PC-9 (cell line): ENCODE measurements around the gene POU5F1. TPM values are rescaled to one million over a fixed set of nuclear protein-coding genes. Genes with fewer than 3 reads are reported as not detected.
"Not testable (repeated sequence)": the region's sequence is repeated elsewhere in the genome, so short reads cannot be mapped to it uniquely, and the experiment has no call there.

Experiments
- BruUV-seq: library from RNA; stranded (reverse); fragments of 400-500 nt; replicated peaks from 2 replicates; lab custom pipeline; 2021; lab: Mats Ljungman, UMichigan
- CTCF ChIA-PET: fragments of 300-600 bp; sonication (Branson Sonifier 250); formaldehyde crosslinking; loops from one replicate; lab custom pipeline; 2022; ENCODE audit warnings: antibody characterized with exemption; lab: Charles Lee
- POLR2A ChIA-PET: fragments of 300-600 bp; sonication (Branson Sonifier 250); formaldehyde crosslinking; loops from one replicate; lab custom pipeline; 2022; ENCODE audit warnings: antibody characterized with exemption; ENCODE audit not compliant: unreplicated experiment; lab: Charles Lee
- DNase-seq, 2 experiments: peaks; one replicate each; pipeline versions ENCODE4 v3.0.0 to v3.0.0-alpha.2; 2015 to 2022; ENCODE audit warnings: mixed read lengths in 1 of 2
- H2AFZ ChIP-seq: fragments of 200-600 bp; sonication (generic); 2 replicates; pipeline ENCODE4 v1.8.1; 2017; ENCODE audit warnings: antibody characterized with exemption
- H3F3A ChIP-seq: fragments of 200-600 bp; sonication (generic); 2 replicates; pipeline ENCODE4 v1.8.1; 2017; ENCODE audit warnings: antibody characterized with exemption, mild to moderate bottlenecking, low read depth; ENCODE audit not compliant: insufficient read depth
- H3K27ac ChIP-seq: fragments of 200-600 bp; sonication (generic); 2 replicates; pipeline ENCODE4 v1.6.1; 2016; ENCODE audit warnings: mixed run types
- H3K27me3 ChIP-seq: fragments of 200-600 bp; sonication (generic); 2 replicates; pipeline ENCODE4 v1.6.1; 2016; ENCODE audit warnings: low read depth, mixed run types; ENCODE audit not compliant: insufficient read depth
- H3K36me3 ChIP-seq: fragments of 200-600 bp; sonication (generic); 2 replicates; pipeline ENCODE4 v1.6.1; 2016; ENCODE audit warnings: low read depth, mixed run types
- H3K4me1 ChIP-seq: fragments of 200-600 bp; sonication (generic); replicated peaks from 2 replicates; pipeline ENCODE4 v1.6.1; 2016; ENCODE audit warnings: mixed run types; ENCODE audit not compliant: insufficient read depth
- H3K4me2 ChIP-seq: fragments of 200-600 bp; sonication (generic); 2 replicates; pipeline ENCODE4 v1.6.1; 2017; ENCODE audit warnings: mixed run types
- H3K4me3 ChIP-seq: fragments of 200-600 bp; sonication (generic); 2 replicates; pipeline ENCODE4 v1.6.1; 2016; ENCODE audit warnings: mixed run types
- H3K79me2 ChIP-seq: fragments of 200-600 bp; sonication (generic); 2 replicates; pipeline ENCODE4 v1.6.1; 2017; ENCODE audit warnings: low read depth, mixed run types
- H3K9me2 ChIP-seq: fragments of 200-600 bp; sonication (generic); 2 replicates; pipeline ENCODE4 v1.8.1; 2017; ENCODE audit warnings: mild to moderate bottlenecking; ENCODE audit not compliant: insufficient read depth
- H3K9me3 ChIP-seq: fragments of 200-600 bp; sonication (generic); 2 replicates; pipeline ENCODE4 v1.8.1; 2016; ENCODE audit warnings: low read depth; ENCODE audit not compliant: insufficient read depth
- H4K20me1 ChIP-seq: fragments of 200-600 bp; sonication (generic); 2 replicates; pipeline ENCODE4 v1.8.1; 2017; ENCODE audit not compliant: insufficient read depth
- CTCF ChIP-seq: fragments of 200-600 bp; sonication (generic); conservative IDR thresholded peaks from 2 replicates; pipeline ENCODE4 v1.6.1; 2017; ENCODE audit warnings: mixed run types, antibody characterized with exemption, mild to moderate bottlenecking, moderate library complexity
- EZH2 ChIP-seq: fragments of 200-600 bp; sonication (generic); IDR thresholded peaks from 2 replicates; pipeline ENCODE4 v1.8.0; 2017; ENCODE audit warnings: antibody characterized with exemption, low read depth
- intact Hi-C: fragments of 100-400 bp; cut with micrococcal nuclease; formaldehyde crosslinking; loops from one replicate; pipeline ENCODE4 v1.10.0; 2022; ENCODE audit not compliant: unreplicated experiment
- total RNA-seq: library from RNA; stranded (reverse); gene quantifications from 2 replicates; pipeline ENCODE4 v1.2.3, GENCODE V29; 2021

The POU5F1 gene
- total RNA-seq, 1 experiment from 2014 or later, result 1.4 TPM

GRCh38 chr6:31204751-31205145, 34.3 kb upstream of the POU5F1 start:
- Histone ChIP-seq H3F3A (peaks cover 36% of the 10 kb centered on the region), H4K20me1 (no peaks in the 10 kb centered on the region), H2AFZ (no peak overlapping the region), H3K9me2 (no peaks in the 10 kb centered on the region), H3K27me3 (no peaks in the 10 kb centered on the region), H3K9me3 (no peaks in the 10 kb centered on the region), H3K79me2 (peaks cover 8% of the 10 kb centered on the region; the same call in 1 of the 2 replicates), H3K27ac (peak overlapping the region; percentile 95), H3K36me3 (no peaks in the 10 kb centered on the region), H3K4me2 (peak overlapping the region; percentile 84), H3K4me1 (peaks cover 36% of the 10 kb centered on the region), H3K4me3 (peak overlapping the region; percentile 52; the same call in 1 of the 2 replicates)
- POLR2A ChIA-PET, result no interaction called here
- intact Hi-C loops, result no loop called here
- BruUV-seq, result no TSS peak
- TF ChIP-seq EZH2 (no peak), CTCF (no peak)
- no peak for DNase-seq
- CTCF ChIA-PET, result interaction anchor here (0.7 kb wide), 1 partner anchor 151 kb away, joined by 8 read pairs; no protein-coding TSS in a partner anchor

DNA sequence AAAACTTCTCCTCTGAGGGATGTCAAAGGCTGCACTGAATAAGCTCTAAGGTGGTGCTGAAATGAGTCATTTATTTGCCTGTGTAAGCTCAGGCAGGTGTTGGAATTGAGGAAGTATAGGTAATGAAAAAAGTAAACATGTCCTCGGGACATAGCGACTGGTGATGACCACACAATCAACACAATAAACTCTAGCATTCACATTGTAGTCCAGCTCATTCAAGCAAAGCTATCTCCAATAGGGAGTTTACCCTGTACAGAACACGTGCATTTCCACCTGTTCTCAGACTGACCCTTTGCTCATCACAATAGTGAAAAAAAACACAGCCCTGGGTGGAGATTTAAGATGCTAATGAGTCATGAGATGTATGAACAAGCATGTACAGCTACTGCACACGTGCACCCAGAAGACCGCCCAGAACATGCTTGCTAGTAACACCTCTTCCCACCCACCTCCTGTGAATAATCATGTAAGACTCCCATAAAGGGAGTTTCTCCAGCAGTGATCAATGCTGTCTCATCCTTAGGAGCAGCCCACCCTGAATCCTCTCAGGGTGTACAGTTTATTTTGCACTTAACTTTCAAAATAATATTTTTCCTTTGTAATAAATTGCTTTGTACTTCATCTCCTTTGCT, 33.0 kb upstream of the POU5F1 start:
- no peaks in the 10 kb centered on the region for H4K20me1 ChIP-seq
- H3K4me1 ChIP-seq, result peaks cover 40% of the 10 kb centered on the region
- peaks cover 36% of the 10 kb centered on the region for H3F3A ChIP-seq
- CTCF ChIA-PET, result interaction anchor here (0.6 to 1.1 kb wide), 4 partner anchors 43 to 349 kb away, joined by 3 to 8 read pairs (median 4); no protein-coding TSS in a partner anchor
- H3K27ac ChIP-seq, result peak overlapping the region; percentile 95
- no TSS peak for BruUV-seq
- peak overlapping the region; percentile 84 for H3K4me2 ChIP-seq
- no peak overlapping the region; the same call in 1 of the 2 replicates for H2AFZ ChIP-seq
- intact Hi-C loops, result loop anchor here (2.0 kb wide), 1 partner anchor 69 kb away; the partner anchor contains the start of gene HLA-C
- no peaks in the 10 kb centered on the region for H3K36me3 ChIP-seq
- H3K4me3 ChIP-seq, result peak overlapping the region; percentile 52; the same call in 1 of the 2 replicates
- POLR2A ChIA-PET, result interaction anchor here (0.6 to 0.7 kb wide), 3 partner anchors 91 to 631 kb away, joined by 3 to 8 read pairs (median 5); partner anchors contain the start of gene MDC1
- no peaks in the 10 kb centered on the region for H3K9me3 ChIP-seq
- DNase-seq, result peak; percentile 52 to 98
- TF ChIP-seq EZH2 (no peak), CTCF (no peak)
- H3K9me2 ChIP-seq, result no peaks in the 10 kb centered on the region
- peaks cover 15% of the 10 kb centered on the region; the same call in 1 of the 2 replicates for H3K79me2 ChIP-seq
- no peaks in the 10 kb centered on the region for H3K27me3 ChIP-seq

- CTCF ChIA-PET, result interaction anchor here (0.6 to 1.1 kb wide), 4 partner anchors 44 to 350 kb away, joined by 3 to 8 read pairs (median 4); no protein-coding TSS in a partner anchor
- H3F3A ChIP-seq, result peaks cover 41% of the 10 kb centered on the region
- H3K79me2 ChIP-seq, result peaks cover 15% of the 10 kb centered on the region; the same call in 1 of the 2 replicates
- peak in 1 of 2 experiments; percentile 62 for DNase-seq
- H3K4me2 ChIP-seq, result peak overlapping the region; percentile 84
- no peaks in the 10 kb centered on the region for H3K9me3 ChIP-seq
- H2AFZ ChIP-seq, result no peak overlapping the region
- intact Hi-C loops, result loop anchor here (2.0 kb wide), 1 partner anchor 70 kb away; the partner anchor contains the start of gene HLA-C
- BruUV-seq, result no TSS peak
- H3K4me3 ChIP-seq, result peak overlapping the region; percentile 32; the same call in 1 of the 2 replicates
- H4K20me1 ChIP-seq, result no peaks in the 10 kb centered on the region
- H3K4me1 ChIP-seq, result peaks cover 41% of the 10 kb centered on the region
- H3K36me3 ChIP-seq, result no peaks in the 10 kb centered on the region
- POLR2A ChIA-PET, result interaction anchor here (0.6 to 0.7 kb wide), 2 partner anchors 90 to 485 kb away, joined by 5 to 8 read pairs; partner anchors contain the start of gene MDC1
- no peak for TF ChIP-seq CTCF
- TF ChIP-seq EZH2, result no peak
- no peaks in the 10 kb centered on the region for H3K9me2 ChIP-seq
- H3K27me3 ChIP-seq, result no peaks in the 10 kb centered on the region
- H3K27ac ChIP-seq, result peak overlapping the region; percentile 95
These were observed 32.0 kb upstream of the POU5F1 start for GRCh38 chr6:31202259-31203166.

DNA sequence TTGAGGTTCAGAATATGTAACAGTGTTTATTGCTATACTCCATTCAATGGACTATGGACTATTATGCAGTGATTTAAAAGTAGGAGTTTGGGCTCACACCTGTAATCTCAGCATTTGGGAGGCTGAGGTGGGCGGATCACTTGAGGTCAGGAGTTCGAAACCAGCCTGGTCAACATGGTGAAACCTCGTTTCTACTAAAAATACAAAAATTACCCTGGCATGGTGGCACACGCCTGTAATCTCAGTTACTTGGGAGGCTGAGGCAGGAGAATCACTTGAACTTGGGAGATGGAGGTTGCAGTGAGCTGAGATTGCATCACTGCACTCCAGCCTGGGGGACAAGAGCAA, 28.6 kb upstream of the POU5F1 start:
- CTCF ChIA-PET, H3K36me3 ChIP-seq, H3K9me3 ChIP-seq, H4K20me1 ChIP-seq, H3K27me3 ChIP-seq, H3K4me2 ChIP-seq, H3K27ac ChIP-seq, H2AFZ ChIP-seq, DNase-seq, H3K9me2 ChIP-seq, H3K4me3 ChIP-seq, POLR2A ChIA-PET, BruUV-seq: not testable (repeated sequence)
- Histone ChIP-seq H3F3A (peaks cover 35% of the 10 kb centered on the region), H3K4me1 (peaks cover 31% of the 10 kb centered on the region), H3K79me2 (peaks cover 15% of the 10 kb centered on the region; the same call in 1 of the 2 replicates)
- intact Hi-C loops, result loop anchor here (5.0 kb wide), 1 partner anchor 183 kb away; no protein-coding TSS in a partner anchor
